Neural cell (in vitro differentiated cells): Measurements from ENCODE around the gene NKPD1.

Experiments
- EP300 ChIP-seq: fragments of 450-650 bp; conservative IDR thresholded peaks from 2 replicates; pipeline ENCODE4 v1.6.1; 2014; ENCODE audit warnings: antibody characterized with exemption, mild to moderate bottlenecking, moderate library complexity; ENCODE audit not compliant: poor library complexity, severe bottlenecking
- EZH2 ChIP-seq: fragments of 200-600, 300-800 bp; shearing (Covaris generic), sonication (generic); IDR thresholded peaks from 2 replicates; pipeline ENCODE4 v1.6.1; 2014; ENCODE audit warnings: antibody characterized with exemption, low read length, borderline replicate concordance, mild to moderate bottlenecking; ENCODE audit not compliant: insufficient read depth, poor library complexity, severe bottlenecking
- MXI1 ChIP-seq: fragments of 450-650 bp; conservative IDR thresholded peaks from 2 replicates; pipeline ENCODE4 v1.6.1; 2014; ENCODE audit warnings: antibody characterized with exemption, mild to moderate bottlenecking; ENCODE audit not compliant: poor library complexity, severe bottlenecking
- POLR2AphosphoS5 ChIP-seq: IDR thresholded peaks from 2 replicates; pipeline ENCODE4 v1.6.1; 2012
- RAD21 ChIP-seq: fragments of 450-650 bp; conservative IDR thresholded peaks from 2 replicates; pipeline ENCODE4 v1.6.1; 2014; ENCODE audit warnings: antibody characterized with exemption, mild to moderate bottlenecking, moderate library complexity
- SMC3 ChIP-seq: fragments of 450-650 bp; conservative IDR thresholded peaks from 2 replicates; pipeline ENCODE4 v1.6.1; 2014; ENCODE audit warnings: antibody characterized with exemption, mild to moderate bottlenecking, moderate library complexity; ENCODE audit not compliant: poor library complexity
- TAF1 ChIP-seq: IDR thresholded peaks from 2 replicates; pipeline ENCODE4 v1.6.1; 2012; ENCODE audit warnings: low read depth
- TF ChIP-seq, protein P1 (sequence below): fragments of 450-650 bp; IDR thresholded peaks from 2 replicates; pipeline ENCODE4 v1.5.1; 2014; ENCODE audit warnings: antibody characterized with exemption, mild to moderate bottlenecking, moderate library complexity; ENCODE audit not compliant: poor library complexity, severe bottlenecking

DNA sequence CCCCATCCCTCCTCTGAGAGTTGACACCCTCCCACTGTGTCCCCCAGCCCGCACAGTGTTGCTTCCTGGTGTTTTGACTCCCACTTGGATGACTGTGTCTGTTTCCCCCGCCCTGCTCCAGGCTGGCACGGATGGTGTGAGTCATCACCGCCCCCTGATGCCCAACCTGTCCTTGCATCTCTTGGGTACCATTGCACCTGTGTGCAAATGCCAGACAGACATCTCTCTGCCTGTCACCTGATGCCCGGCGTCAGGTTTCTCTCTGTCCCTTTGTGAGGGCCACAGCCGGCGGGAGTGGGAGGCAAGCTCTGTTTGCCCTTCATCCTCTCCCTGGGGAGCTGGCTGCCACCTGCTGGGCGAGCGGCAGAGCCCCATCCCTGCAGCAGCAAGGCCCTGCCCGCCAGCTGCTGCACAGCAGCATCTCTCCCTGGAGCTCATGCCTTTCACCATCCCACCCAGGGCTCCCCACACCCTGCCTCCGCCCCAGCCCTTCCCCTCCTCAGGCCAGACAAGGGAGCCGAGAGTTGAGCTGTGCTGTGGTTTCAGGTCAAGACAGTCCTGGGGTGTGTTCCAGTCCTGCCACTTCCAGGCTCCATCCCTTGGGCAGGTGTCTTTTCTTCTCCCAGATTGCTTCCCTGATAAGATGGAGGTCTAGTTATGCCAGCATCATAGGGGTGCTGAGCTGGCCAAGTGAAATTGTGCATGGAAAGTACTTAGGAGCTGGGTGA, 29.7 kb downstream of the NKPD1 start:
- TF ChIP-seq SMC3 = no peak
- TF ChIP-seq, protein P1, sequence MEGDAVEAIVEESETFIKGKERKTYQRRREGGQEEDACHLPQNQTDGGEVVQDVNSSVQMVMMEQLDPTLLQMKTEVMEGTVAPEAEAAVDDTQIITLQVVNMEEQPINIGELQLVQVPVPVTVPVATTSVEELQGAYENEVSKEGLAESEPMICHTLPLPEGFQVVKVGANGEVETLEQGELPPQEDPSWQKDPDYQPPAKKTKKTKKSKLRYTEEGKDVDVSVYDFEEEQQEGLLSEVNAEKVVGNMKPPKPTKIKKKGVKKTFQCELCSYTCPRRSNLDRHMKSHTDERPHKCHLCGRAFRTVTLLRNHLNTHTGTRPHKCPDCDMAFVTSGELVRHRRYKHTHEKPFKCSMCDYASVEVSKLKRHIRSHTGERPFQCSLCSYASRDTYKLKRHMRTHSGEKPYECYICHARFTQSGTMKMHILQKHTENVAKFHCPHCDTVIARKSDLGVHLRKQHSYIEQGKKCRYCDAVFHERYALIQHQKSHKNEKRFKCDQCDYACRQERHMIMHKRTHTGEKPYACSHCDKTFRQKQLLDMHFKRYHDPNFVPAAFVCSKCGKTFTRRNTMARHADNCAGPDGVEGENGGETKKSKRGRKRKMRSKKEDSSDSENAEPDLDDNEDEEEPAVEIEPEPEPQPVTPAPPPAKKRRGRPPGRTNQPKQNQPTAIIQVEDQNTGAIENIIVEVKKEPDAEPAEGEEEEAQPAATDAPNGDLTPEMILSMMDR = no peak
- no peak for TF ChIP-seq MXI1
- no peak for TF ChIP-seq EP300
- TF ChIP-seq RAD21 = no peak
- TF ChIP-seq TAF1 = no peak
- no peak for TF ChIP-seq EZH2
- no peak for TF ChIP-seq POLR2AphosphoS5
